Large intestine (tissue), 3 donors: ENCODE results near the gene RETREG1. TPM values are rescaled to one million over a fixed set of nuclear protein-coding genes. Genes with fewer than 3 reads are reported as not detected.
"Not testable (repeated sequence)": the region's sequence is repeated elsewhere in the genome, so short reads cannot be mapped to it uniquely, and the experiment has no call there.

Source experiments
- DNase-seq, 2 donors: peaks; one replicate each; pipeline versions ENCODE4 v3.0.0 to v3.0.0-alpha.2; 2013
- H3K27ac ChIP-seq: one replicate; pipeline ENCODE4 v1.5.1; 2013; ENCODE audit warnings: low read length
- H3K27me3 ChIP-seq: 2 replicates; pipeline ENCODE4 v1.6.1; 2013; ENCODE audit warnings: low read length; ENCODE audit not compliant: control insufficient read depth, insufficient read depth
- H3K36me3 ChIP-seq: 2 replicates; pipeline ENCODE4 v1.6.1; 2013; ENCODE audit warnings: low read length; ENCODE audit not compliant: control insufficient read depth, insufficient read depth
- H3K4me1 ChIP-seq: one replicate; pipeline ENCODE4 v1.6.1; 2013; ENCODE audit warnings: low read length; ENCODE audit not compliant: control insufficient read depth, insufficient read depth
- H3K4me3 ChIP-seq: one replicate; pipeline ENCODE4 v1.5.1; 2013; ENCODE audit warnings: low read length
- H3K9me3 ChIP-seq: one replicate; pipeline ENCODE4 v1.6.1; 2013; ENCODE audit warnings: mild to moderate bottlenecking, low read depth, low read length, moderate library complexity; ENCODE audit not compliant: control insufficient read depth
- WGBS: methylation state at CpG from one replicate; pipeline ENCODE4 v1.1.5; 2013; ENCODE audit warnings: low lambda C conversion rate; ENCODE audit not compliant: insufficient coverage; 5-methylcytosine and 5-hydroxymethylcytosine counted together
- polyA plus RNA-seq: library from polyadenylated mRNA; unstranded; fragments of 120-200 nt; gene quantifications from one replicate; pipeline ENCODE4 v1.2.1, GENCODE V29; 2013

RETREG1 gene
- polyA plus RNA-seq, 1 donor: 27.0 TPM

DNA sequence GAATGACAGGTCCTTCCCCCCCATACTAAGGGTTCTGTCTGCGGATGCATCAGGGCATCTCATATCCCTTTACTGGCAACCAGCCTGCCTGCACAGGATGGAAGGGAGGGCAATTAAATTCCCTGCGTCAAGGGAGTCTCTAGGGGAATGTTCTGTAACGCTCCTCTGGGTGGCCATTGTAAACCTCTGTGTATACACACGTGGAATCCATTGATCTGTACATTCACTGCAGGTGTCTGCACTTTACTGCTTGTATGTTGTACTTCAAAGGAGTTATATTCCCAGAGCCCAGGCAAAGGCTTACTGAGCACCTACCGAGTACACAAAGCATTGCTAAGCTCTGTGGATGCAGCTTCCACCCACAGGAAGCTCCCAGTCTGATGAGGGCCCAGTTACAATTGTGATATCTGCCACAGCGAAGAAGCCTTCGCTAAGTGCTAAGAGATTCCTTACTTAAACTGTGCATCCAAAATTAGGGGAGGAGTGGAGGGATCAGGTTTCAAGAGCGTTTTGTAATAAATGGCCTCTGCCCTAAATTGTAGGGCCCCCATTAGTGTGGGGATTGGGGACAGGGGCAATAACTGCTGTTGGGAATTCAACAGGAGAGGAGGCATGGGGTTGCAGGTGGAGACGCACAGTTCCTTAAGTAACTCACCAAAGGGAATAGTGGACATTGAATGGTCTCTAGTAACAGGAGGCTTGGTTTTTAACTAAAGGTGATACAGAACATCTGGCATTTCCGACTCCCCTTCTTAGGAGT is 1.5 kb upstream of the RETREG1 start:
- H3K9me3 ChIP-seq: no peaks in the 10 kb centered on the region
- peak in 1 of 2 donors; percentile 10 for DNase-seq
- H3K4me3 ChIP-seq: no peak overlapping the region
- no CpG with 5 or more reads among the region's 10 CpGs for WGBS
- peaks cover 3% of the 10 kb centered on the region for H3K4me1 ChIP-seq
- no peak overlapping the region for H3K27ac ChIP-seq
- no peaks in the 10 kb centered on the region for H3K36me3 ChIP-seq
- H3K27me3 ChIP-seq: no peaks in the 10 kb centered on the region

DNA sequence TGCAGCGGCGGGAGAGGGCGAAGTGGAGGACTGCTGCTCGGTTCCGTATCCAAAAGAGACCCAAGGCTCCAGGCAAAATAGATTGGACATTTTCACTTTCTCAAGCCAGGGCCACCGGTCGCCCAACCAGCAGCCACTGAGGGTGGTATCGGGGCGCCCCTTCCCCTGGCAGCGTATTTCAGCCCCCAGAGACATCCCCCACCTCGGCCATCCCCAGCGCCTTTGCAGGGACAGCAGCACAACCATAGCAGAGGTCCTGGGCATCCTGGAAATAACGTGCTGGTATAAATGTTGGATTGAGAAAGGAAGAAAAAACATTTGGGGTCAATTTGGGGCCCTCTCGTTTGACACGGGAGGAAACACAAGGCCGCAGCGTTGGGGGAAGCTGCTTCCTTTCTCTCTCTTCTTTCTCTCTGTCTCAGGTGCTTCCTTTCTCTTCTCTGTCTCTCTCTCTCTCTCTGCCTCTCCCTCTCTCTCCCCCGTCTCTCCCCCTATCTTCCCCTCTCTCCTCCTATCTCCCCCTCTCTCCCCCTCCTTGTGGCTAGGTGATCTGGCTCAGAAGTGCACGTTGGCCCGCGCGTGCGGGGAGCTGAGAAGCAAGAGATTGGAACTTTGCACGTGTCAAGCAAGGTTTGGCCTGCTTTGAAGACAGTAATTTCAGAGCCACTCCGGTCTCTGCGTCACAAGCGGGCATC is 624 bp upstream of the RETREG1 start:
- H3K9me3 ChIP-seq: no peaks in the 10 kb centered on the region

GRCh38 chr5:16615741-16616535 is 859 bp downstream of the RETREG1 start:
- H3K9me3 ChIP-seq: no peaks in the 10 kb centered on the region
- peak in 1 of 2 donors; percentile 45 for DNase-seq
- no CpG with 5 or more reads among the region's 31 CpGs for WGBS
- H3K36me3 ChIP-seq: no peaks in the 10 kb centered on the region
- H3K27ac ChIP-seq: peak overlapping the region; percentile 48
- no peaks in the 10 kb centered on the region for H3K27me3 ChIP-seq
- peaks cover 3% of the 10 kb centered on the region for H3K4me1 ChIP-seq
- H3K4me3 ChIP-seq: peak overlapping the region; percentile 70

More for the DNA sequence above, 624 bp upstream of the RETREG1 start:
- no peaks in the 10 kb centered on the region for H3K36me3 ChIP-seq
- 20% methylated on average over 1 of the region's 27 CpGs for WGBS
- peak in 1 of 2 donors; percentile 60 for DNase-seq
- H3K27me3 ChIP-seq: no peaks in the 10 kb centered on the region
- peak overlapping the region; percentile 49 for H3K4me3 ChIP-seq
- peak overlapping the region; percentile 59 for H3K27ac ChIP-seq
- H3K4me1 ChIP-seq: peaks cover 3% of the 10 kb centered on the region

DNA sequence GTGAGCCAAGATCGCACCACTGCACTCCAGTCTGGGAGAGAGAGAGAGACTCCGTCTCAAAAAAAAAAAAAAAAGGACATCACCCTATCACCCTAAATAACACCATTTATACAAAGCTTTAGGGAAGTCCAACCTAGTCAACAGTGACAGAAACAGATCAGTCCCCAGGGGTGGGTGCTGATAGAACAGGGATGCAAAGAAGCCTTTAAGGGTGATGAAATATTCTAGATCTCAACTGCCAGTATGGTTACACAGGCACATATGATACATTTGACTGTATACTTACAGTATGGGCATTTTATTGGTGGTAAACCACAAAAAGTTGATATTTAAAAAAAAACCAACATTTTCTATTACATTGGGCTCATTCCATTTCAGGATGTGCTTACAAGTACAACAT is 4.8 kb downstream of the RETREG1 start:
- WGBS: no CpG with 5 or more reads among the region's 2 CpGs
- Histone ChIP-seq H3K9me3 (no peaks in the 10 kb centered on the region), H3K4me1 (peaks cover 3% of the 10 kb centered on the region), H3K4me3 (no peak overlapping the region), H3K27ac (no peak overlapping the region), H3K27me3 (no peaks in the 10 kb centered on the region), H3K36me3 (no peaks in the 10 kb centered on the region)
- DNase-seq: no peak

- not testable (repeated sequence) for H3K36me3 ChIP-seq
- WGBS: no CpG with 5 or more reads among the region's 2 CpGs
Measured at GRCh38 chr5:16610896-16611295, 5.9 kb downstream of the RETREG1 start.

DNA sequence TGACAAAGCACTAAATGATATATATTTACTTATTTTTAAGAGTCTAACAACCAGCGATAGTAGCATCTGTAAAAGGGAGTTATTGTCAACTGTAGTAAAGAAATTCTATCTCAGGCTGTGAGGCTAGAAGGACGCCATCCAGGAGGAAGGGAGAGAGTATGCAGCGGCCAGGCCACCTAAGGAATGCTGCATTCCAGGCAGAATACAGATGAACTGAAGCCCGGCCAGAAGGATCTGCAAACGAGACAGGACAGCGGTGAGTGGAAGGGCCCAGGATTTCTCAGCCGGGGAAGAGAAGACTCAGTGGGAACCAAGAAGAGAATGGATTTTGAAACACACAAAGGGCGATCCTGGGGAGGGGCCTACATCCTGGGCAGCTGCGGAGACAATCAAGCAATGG is 7.4 kb downstream of the RETREG1 start:
- no peak overlapping the region for H3K4me3 ChIP-seq
- no peaks in the 10 kb centered on the region for H3K36me3 ChIP-seq
- DNase-seq: no peak
- WGBS: 100% methylated on average over 1 of the region's 9 CpGs
- no peaks in the 10 kb centered on the region for H3K27me3 ChIP-seq
- H3K4me1 ChIP-seq: no peaks in the 10 kb centered on the region
- H3K27ac ChIP-seq: no peak overlapping the region
- H3K9me3 ChIP-seq: peaks cover 4% of the 10 kb centered on the region

More at GRCh38 chr5:16610896-16611295, 5.9 kb downstream of the RETREG1 start:
- not testable (repeated sequence) for H3K27me3 ChIP-seq, H3K27ac ChIP-seq, DNase-seq, H3K4me1 ChIP-seq, H3K4me3 ChIP-seq, H3K9me3 ChIP-seq

DNA sequence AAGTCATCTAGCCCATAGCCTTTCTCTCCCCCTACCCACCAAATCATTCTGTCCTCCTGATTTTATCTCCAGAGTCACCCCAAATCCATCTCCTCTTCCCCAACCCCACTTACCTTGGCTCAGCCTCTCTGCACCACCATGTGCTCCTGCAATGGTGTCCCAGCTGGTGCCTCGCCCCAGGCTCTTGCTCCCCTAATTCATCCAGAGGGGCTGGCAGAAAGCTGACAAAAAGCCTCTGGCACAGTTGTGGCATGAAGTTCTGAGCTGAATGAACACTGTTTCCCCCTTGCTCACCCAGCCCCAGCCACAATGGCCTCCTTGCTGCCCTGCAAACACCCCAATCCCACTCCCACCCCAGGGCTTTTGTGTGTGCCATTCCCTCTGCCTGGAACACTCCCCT is 10.2 kb downstream of the RETREG1 start:
- H3K4me1 ChIP-seq: no peaks in the 10 kb centered on the region
- H3K36me3 ChIP-seq: no peaks in the 10 kb centered on the region
- no CpG with 5 or more reads among the region's 1 CpG for WGBS
- no peak overlapping the region for H3K4me3 ChIP-seq
- no peak overlapping the region for H3K27ac ChIP-seq
- H3K27me3 ChIP-seq: no peaks in the 10 kb centered on the region
- peaks cover 4% of the 10 kb centered on the region for H3K9me3 ChIP-seq
- DNase-seq: no peak

DNA sequence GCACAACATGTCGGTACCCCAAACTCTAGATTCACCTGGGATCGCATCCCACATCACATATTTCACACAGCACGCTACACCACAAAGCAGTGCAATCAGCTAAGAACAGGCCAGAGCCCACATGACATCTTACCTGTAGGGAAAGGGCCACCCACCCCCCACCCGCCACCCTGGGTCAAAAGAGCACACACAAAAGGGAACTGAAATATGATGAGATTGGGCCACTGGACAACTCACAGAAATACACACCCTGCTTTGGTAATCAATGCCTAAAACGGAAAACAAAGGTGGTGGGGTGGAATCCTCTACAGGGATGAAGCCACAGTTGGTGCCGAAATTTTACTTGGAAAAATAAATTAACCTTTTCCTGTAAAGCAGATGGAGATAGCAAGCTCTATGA is 13.1 kb downstream of the RETREG1 start:
- no CpG with 5 or more reads among the region's 6 CpGs for WGBS
- Histone ChIP-seq H3K36me3 (no peaks in the 10 kb centered on the region), H3K4me3 (no peak overlapping the region), H3K27me3 (no peaks in the 10 kb centered on the region), H3K4me1 (no peaks in the 10 kb centered on the region), H3K27ac (no peak overlapping the region), H3K9me3 (peaks cover 4% of the 10 kb centered on the region)
- DNase-seq: no peak

DNA sequence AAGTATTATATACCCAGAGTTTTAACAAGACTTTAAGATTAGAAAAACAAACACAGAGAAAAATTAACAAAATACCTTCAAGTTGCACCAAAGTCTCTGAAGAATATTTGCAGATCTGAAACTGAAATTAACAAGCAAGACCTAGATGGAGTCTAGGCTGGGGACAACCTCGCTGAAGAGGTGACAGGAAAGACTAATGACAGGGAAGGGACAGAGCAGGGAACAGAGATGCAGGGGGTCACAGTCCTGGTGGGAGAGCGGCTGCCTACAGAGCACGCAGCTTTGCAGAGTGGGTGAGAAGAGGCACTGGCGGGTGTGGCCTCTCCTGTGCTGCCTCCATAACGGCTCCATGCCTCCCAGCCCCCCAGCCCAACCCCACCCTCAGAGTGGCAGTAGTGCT is 13.5 kb downstream of the RETREG1 start:
- no peak for DNase-seq
- Histone ChIP-seq H3K36me3 (no peaks in the 10 kb centered on the region), H3K27ac (no peak overlapping the region), H3K27me3 (no peaks in the 10 kb centered on the region), H3K4me1 (no peaks in the 10 kb centered on the region), H3K9me3 (peaks cover 4% of the 10 kb centered on the region), H3K4me3 (no peak overlapping the region)
- WGBS: 40% methylated on average over 1 of the region's 5 CpGs

DNA sequence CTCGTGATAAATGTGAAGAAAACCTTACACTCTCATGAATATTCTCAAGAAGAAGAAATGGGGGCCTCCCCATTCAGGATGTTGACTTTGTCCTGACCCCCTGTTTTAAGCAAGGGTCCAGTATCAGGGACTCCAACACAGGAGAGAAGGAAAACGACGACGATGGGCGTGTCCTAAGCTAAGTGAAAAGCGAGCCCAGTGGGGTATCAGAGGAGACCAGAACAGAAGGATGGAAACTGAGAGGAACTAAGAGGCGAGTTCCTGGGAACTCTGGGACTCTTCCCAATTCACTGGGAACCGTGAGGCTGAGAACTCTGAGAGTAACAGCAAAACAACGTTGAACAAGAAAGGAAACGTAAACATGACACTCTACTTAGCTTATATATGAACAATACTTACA is 14.6 kb downstream of the RETREG1 start:
- DNase-seq: no peak
- Histone ChIP-seq H3K4me3 (no peak overlapping the region), H3K4me1 (no peaks in the 10 kb centered on the region), H3K9me3 (peaks cover 4% of the 10 kb centered on the region), H3K27ac (no peak overlapping the region), H3K27me3 (no peaks in the 10 kb centered on the region), H3K36me3 (no peaks in the 10 kb centered on the region)
- WGBS: 69% methylated on average over 5 of the region's 10 CpGs
